ENCODE measurements around the gene ZFP3.
"Not testable (repeated sequence)": the region's sequence is repeated elsewhere in the genome, so short reads cannot be mapped to it uniquely, and the experiment has no call there.

ZFP3 gene

DNA sequence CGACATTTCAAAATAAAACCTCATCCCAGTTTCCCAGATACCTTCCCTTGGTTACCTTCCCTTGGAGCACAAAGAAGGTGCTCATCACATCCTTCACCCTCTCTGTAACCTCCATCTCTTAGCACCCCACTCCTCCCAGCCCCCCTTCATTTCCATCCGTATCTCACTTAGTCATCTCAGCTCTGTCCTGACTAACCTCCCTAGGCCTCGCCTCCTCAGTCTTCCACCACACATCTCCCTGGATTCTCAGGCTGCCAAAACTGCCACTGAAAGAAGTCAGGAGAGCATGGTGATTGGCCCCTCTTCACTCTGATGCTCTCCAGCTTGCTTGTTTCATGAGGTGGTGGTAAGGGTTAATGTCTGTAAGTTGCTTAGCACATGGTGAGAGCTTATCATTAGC lies 2.3 kb downstream of the ZFP3 start:
- no peak for DNase-seq

DNA sequence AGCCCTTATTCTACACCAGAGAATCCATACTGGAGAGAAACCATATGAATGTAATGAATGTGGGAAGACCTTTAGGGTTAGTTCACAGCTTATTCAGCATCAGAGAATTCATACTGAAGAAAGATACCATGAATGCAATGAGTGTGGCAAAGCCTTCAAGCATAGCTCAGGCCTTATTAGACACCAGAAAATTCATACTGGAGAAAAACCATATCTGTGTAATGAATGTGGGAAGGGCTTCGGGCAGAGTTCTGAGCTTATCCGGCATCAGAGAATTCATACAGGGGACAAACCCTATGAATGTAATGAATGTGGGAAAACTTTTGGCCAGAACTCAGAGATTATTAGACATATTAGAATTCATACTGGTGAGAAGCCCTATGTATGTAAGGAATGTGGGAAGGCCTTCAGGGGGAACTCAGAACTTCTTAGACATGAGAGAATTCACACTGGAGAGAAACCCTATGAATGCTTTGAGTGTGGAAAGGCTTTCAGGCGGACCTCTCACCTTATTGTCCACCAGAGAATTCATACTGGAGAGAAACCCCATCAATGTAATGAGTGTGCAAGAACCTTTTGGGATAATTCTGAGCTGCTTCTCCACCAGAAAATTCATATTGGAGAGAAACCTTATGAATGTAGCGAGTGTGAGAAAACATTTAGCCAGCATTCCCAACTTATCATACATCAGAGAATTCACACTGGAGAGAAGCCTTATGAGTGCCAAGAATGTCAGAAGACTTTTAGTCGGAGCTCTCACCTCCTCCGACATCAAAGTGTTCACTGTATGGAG lies 14.1 kb downstream of the ZFP3 start:
- no peak for DNase-seq

DNA sequence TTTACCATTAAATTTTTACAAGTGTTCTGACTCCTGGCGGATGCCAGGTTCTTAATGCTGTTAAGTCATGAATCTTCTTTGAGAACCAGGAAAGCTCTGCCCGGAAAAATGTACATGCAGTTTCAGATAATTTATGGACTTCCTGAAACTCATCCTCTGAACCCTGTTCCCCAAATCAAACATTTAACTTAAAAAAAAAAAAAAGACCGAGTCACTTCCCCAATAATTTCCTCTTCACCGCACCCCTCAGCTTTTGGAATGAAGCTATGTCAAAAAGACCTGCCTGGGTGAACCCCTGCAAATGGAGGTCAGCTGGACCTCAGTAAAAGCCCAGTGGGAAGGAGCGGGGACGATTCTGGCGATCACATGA lies 18.4 kb downstream of the ZFP3 start:
- no peak for DNase-seq

DNA sequence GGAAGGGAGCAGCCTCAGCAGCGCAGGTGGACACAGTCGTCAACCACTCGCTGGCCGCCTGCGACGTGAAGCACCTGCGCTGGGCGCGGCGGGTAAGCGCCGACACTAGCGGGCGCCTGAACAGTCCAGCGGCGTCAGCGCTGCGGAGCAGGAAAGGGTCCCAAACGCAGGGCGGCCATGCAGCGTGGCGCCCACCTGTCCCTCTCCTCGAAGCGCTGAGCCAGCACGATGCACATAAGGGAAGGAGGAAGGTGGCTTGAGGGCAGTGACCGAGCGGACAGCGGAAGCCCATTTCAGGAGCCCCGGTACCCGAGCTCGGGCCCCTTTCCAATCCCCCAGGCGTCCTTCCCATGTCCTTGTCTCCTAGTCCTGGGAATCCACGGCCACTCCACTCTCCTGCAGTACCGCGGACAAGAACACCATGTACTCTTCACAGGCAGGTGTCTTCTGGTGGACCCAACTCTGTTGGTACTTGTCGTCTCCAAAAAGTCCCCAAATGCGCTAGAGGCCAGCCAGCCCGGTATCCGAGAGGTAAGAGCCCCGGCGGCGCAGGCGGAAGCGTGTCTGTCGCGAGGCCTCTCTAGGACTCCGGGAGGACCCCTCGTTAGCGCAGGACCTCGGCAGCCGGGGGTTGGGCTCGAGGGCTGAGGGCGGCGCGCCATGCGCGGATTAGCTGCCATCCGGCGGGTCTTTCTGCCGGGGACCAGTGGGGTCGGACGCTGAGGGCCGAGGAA lies 19.0 kb downstream of the ZFP3 start:
- peak; percentile 38 to 72 for DNase-seq

DNA sequence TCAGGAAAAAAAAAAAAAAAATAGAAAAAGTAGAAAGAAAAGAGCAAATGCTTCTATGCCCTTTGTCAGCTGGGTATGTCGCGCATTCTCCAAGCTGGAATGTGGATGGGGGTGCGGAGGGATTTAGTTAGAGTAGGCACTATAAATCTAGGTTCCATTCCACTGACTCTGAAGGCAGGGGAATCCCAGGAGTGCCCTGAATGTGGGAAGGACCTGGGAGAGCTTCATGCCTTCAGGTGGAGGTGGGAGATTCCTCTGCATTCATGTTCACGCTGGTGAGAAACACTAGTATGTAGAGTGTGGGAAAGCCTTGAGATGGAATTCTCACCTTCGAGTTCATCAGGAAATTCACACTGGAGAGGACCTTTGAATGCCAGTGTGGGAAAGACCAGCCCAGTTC lies 21.0 kb downstream of the ZFP3 start:
- no peak for DNase-seq

DNA sequence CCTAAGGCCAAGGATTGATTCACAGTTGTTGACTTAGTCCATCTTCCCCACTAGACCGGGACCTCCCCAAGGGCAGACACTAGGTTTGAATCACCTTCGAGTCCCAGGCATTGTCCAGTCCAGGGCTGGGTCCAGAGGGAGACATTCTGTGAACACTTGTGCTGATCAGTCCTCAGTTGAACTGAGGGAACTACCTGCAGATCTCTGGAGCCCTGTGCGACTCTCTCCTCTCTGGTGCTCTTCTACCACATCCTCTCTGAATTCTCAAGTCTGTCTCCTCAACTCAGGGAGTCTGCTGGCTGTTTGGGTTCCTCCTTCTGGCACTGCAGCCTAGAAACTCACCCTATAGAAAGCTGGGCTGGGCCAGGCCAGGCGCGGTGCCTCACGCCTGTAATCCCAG lies 22.6 kb downstream of the ZFP3 start:
- no peak for DNase-seq

DNA sequence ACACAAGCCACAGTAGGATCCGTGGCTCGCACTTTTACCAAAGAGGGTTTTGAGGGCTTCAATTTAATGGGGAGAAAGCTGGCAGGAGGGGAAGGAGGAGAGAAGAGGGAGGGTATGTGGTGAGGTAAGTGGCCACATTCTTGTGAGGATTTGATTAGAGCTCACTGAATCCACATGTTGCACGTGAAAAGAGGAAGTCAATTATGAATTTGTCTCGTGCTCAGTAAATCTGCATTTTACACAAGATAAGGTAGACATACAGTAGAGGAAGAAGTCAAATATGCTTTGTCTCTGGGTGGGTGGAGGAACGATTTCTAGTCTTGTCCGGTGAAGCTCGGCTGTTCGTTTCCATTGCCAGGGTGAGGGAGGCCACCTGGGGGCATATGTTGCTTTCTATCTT lies 32.5 kb downstream of the ZFP3 start:
- DNase-seq: no peak

DNA sequence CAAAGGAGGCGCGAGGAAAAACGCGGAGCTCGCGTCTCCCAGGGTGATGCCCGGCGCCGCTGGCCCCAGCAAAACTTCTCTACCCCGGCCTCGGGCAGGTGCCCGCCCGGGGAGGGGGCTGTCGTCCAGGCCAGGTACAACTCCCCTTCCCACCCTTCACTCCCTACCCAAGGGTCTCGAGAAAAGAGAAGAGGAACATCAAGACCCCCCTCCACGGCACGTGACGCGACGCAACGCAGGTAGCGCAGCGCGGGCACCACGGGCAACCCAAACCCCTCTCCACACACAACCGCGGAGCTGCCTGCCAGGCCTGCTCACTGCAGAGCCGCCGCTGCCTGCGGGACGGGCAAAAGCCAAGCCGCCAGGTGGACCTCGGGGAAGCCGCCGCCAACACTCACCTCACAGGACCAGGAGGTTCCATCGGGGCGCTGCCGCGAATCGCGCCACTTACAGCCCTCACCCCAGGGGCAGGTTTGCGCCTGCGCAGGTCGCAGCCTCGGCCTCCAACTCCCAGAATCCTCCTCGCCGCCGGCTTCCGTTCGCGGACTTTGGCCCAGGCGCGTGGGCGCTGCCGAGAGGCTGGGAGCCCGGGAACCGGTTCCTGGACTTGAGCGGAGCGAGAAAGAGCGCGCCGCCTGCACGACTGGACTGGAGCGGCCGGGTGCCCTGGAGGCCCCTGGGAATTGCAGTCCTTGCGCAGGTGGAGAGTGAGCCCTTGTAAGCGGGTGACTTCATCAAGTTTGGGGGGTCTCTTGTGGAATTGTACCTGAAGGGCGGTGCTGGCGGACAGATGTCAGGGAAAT lies 33.3 kb downstream of the ZFP3 start, which contains the start of gene ZNF232:
TSS of gene ZNF232 (minus strand) at position 477 of the 803 bp plus-strand sequence. CDS start at position 421, 56 bp downstream.
- peak; percentile 91 to 92 for DNase-seq

DNA sequence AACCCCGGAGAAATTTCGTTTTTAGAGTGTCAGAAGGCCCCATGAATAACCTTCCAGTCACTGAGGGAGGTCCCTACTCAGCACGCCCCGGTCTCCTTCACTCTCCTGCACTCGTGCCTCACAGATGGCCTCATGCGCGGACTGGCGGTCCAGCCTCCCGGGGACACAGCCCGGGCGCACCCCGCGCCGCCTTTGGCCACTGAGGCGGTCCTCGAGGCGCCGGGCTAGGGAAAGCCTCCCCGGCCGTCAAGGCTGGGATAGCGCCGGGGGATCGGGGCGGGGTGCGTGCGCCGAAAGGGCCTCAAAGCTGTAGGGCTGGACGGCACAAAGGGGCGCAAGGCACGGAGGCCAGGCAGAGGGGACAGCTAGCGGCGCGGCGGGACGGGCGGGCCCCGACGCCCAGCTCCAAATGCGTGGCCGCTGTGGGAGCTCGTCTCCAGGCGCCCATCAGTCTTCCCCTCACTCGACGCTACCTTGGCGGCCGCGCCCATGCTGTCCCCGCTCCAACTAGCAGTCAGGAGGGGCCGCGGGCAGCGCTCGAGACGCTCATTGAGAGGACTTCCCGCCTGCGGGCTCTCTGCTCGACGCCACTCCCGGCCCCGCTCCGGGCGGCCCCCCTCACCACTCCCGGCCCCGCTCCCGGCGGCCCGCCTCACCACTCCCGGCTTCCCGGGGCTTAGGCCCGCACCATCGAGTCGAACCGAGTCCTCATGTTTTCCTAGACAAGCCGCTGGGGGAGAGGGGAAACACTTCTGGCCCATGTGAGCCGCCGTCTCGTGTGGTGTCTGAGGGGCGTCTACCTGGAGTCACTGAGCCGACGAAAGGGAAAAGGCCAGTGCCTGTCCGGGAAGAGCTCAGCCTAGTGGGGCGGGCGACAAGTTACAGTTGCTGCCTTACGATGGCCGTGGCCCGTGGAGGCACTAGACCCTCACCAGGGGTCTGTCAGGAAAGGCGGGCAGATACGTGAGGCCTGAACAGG lies 37.7 kb downstream of the ZFP3 start, which contains the start of gene USP6:
TSS of gene USP6 (plus strand) at position 360 of the 979 bp plus-strand sequence. CDS start 14,336 bp downstream, outside the sequence.
- no peak for DNase-seq

DNA sequence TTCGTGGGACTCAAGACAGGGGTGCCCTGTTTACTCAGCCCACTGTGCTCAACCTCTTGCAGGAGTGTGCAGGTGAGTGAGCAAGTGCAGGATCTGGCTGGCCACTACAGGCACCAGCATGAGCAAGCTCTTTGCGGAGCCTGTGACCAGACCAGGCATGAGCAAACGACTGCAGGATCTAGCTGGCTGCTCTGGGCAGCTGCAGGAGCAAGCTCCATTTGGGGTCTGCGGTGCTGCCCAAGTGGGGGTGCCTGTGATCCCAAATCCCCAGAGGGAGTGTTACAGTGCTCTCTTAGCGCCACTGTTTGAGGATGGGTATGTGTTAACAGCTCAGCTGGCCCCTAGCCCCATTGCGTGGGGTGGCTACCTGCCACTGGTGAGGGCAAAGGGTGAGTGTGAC lies 40.0 kb downstream of the ZFP3 start:
- no peak for DNase-seq

DNA sequence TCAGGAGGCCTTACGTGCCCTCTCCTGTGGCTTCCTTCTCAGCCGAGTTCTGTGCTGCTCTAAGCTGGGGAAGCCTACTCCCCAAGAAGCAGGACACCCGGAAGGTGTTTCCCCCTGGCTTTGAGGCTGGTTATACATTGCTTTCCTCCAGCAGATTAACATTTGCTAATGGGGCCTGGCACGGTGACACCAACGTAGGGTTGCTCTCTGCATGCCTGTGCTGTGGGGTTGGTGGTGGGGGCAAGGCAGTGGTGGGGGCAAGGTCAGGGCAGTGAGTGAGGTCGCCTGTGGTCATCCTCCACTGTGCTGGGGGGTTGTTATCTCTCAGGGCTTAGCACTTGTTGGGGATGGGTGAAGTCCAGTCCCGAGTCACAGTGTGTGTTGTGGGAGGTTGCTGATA lies 41.8 kb downstream of the ZFP3 start:
- DNase-seq: no peak

DNA sequence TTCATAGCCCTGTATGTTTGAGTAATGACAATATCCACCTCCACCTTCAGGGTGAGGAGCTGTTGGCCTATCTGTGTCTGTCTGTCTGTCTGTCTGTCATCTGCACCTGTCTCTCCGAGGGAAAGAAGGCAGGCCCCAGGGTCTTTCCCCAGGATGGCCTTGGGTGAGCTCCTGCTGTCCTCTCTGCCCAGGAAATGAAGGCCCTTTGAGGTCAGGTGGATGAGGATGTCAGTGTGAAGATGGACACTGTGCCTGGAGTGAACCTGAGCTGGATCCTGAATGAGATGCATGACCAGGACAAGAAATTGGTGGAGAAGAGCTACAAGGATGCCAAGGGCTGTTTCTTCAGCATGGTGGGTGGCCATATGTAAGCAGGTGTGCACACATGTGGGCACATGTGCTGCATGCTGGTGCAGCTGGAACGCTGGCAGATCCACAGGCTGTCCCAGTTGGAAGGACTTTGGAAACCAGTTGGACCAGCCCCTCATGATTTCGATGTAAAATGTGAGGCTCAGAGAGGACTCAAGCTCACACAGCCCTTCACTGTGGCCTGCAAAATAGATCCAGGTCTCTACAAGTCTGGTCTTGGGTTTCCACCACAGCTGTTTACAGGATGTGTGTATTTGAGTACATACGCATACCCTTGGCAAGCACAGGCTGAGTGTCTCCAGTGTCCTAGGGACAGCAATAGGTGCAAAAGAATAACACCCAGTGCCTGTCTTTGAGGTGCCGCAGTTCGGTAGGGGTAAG lies 42.3 kb downstream of the ZFP3 start:
- DNase-seq: peak in 1 of 2 donors; percentile 4

DNA sequence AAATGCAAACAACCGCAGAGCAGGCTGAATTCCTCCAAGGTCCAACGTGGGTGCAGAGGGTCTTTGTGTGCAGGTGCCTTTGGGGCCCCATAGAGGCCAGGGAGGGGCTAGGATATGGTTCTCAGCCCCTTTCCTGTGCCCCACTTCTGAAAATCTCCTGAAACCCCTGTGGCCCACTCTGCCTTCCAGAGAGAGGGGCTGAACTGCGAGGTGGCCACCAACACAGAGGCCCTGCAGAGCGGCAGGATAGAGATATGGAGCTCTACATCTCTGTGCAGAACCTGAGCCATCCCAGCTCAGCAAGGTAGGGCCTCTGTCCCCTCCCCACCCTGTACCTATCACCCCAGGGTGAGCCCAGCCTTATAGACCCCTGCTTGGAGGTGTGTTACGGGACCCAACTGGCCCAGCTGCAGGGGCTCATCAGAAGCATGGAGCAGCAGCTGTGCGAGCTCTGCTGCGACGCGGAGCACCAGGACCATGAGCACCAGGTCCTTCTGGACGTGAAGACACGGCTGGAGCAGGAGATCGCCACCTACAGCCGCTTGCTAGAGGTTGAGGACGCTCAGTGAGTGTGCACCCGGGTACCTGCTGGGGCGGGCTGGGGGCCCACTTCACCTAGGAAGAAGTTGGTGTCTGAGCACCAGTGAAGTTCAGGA lies 43.0 kb downstream of the ZFP3 start:
- DNase-seq: peak in 1 of 2 donors; percentile 8

DNA sequence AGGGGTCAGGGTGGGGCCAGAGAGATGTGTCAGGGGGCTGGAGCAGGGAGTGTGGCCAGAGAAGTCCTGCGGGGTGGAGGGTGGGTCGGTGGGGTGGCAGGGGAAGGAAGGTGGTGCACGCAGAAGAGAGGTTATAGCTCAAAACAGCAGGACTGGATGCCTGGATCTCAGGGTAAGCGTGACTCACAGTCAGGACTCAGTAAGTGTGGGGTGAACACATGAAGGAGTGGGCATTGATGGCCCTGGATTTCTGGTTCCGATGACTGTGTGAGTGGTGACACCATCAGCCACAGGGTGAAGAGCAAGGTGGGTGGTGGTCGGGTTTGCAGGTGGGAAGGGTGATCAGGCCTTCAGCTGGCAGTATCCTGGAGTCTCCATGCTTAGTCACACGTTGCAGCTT lies 43.8 kb downstream of the ZFP3 start:
- not testable (repeated sequence) for DNase-seq

DNA sequence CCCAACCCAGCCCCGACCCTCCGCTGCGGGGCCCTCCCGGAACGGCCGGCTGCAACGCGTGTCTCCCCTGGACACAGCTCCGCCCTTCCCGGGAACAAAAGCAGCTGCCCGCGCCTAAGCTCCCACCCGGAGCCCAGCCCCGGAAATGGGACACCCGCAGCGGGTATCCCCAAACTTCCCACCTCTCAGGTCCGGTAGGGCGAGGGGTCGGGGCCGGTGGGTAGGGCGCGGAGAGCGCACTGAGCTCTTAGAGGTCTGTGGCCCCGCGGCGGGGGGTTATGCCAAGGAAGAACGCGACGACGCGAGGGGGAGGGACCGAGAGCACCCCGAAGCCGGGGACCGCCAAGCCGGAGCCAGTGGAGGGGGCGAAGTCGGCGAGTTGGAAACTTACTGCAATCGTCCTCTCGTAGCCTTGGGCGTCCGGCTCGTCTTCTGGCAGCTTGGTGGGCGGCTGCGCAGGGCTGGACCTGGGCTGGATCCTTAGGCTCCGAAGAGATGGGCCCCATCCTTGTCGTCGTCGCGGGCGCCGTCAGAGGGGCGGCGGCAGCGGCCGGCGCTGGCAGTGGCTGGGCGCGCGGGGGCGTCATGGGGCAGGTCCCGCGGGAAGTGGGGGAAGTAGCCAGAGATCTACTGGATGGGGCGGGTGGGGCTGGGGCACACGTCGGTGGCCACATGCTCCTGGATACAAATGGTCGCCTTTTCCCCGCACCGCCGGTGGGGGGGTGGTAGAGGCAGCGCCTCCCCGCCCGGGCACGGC lies 44.5 kb downstream of the ZFP3 start:
- peak in 1 of 2 donors; percentile 10 for DNase-seq

DNA sequence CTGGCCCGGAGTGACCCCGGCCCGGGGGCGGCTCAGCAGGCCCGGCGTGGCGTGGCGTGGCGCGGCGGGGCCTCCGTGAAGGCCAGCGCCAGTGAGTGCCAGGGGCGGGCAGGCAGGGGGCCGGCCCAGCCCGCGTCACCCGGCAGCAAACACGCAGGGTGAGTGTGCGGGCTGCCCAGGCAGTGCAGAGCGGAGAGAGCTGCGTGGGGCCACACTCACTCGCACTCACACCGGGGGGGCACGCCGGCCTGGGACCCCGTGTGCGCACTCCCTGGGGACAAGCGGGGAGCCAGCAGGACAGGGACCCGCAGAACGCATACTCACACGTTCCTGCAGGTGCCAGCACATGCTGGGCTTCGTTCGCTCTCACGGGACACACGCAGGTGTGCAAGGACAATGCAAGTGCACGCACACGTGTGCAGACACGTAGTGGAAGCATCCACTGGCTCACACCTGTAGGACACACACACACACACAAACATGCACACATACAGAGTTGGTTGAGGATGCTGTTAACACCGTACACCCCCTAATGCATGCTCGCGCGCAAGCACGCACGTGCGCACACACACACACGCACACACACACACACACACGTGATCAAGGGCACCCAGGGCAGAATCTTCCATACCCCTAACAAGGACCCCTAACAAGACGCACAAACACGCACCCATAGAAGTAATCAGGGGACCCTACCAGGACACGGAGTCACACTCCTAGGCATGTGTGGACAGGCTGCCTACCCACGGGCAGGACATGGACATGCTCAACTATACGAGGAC lies 45.3 kb downstream of the ZFP3 start:
- no peak for DNase-seq

DNA sequence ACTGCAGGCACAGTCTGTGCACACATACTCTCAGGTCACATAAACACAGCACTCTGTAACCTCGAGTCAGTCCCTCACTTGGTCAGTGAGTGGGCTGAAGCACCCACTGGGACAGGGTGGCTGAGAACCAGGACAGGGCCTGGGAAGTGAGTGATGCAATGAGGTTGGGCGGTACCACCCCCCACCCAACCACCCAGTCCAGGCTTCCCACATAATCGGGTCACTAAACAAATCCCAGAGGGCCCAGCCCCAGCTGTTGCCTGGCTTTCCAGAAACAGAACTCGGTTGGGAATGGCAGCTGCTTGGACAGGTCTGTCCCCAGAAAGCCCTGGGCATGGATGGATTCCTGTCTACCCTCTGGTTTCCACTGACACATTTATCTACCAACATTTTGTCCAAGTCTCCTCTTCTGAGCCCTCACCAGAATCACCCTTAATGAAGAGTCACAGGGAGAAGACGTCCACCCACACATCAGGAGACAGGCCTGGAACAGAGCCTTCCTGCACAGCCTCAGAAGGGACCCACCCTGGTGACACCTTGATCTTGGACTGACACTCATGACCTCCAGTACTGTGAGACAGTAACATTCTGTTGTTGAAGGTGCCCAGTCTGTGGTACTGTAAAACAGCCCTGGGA lies 46.0 kb downstream of the ZFP3 start:
- not testable (repeated sequence) for DNase-seq

DNA sequence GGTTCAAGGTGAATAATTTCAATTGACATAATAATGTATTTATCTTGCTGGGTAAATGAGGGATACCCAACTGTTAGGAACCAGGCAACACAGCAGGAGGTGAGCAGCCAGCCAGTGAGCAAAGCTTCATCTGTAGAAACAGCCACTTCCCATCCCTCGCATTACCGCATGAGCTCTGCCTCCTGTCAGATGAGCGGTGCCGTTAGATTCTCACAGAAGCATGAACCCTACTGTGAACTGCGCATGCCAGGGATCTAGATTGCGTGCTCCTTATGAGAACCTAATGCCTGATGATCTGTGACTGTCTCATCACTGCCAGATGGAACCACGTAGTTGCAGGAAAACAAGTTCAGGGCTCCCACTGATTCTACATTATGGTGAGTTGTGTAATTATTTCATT lies 46.6 kb downstream of the ZFP3 start:
- not testable (repeated sequence) for DNase-seq
